ENCODE data around the gene TTC39B.

The TTC39B gene

GRCh38 chr9:15182101-15182551, 124.9 kb downstream of the TTC39B start:
- TF ChIP-seq, protein P1, sequence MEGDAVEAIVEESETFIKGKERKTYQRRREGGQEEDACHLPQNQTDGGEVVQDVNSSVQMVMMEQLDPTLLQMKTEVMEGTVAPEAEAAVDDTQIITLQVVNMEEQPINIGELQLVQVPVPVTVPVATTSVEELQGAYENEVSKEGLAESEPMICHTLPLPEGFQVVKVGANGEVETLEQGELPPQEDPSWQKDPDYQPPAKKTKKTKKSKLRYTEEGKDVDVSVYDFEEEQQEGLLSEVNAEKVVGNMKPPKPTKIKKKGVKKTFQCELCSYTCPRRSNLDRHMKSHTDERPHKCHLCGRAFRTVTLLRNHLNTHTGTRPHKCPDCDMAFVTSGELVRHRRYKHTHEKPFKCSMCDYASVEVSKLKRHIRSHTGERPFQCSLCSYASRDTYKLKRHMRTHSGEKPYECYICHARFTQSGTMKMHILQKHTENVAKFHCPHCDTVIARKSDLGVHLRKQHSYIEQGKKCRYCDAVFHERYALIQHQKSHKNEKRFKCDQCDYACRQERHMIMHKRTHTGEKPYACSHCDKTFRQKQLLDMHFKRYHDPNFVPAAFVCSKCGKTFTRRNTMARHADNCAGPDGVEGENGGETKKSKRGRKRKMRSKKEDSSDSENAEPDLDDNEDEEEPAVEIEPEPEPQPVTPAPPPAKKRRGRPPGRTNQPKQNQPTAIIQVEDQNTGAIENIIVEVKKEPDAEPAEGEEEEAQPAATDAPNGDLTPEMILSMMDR (conservative IDR thresholded peaks at IDR 0.05; ENCODE audit: low read depth, low read length) = no peak
- no peak for DNase-seq (ENCODE audit: low read depth)

GRCh38 chr9:15180124-15180523, 126.9 kb downstream of the TTC39B start:
- H3K4me3 ChIP-seq (ENCODE audit: low read length) = no peak overlapping the region
- no peak for DNase-seq (ENCODE audit: low read depth)
- TF ChIP-seq, protein P1 (conservative IDR thresholded peaks at IDR 0.05; ENCODE audit: low read depth, low read length) = no peak

More at GRCh38 chr9:15182101-15182551, 124.9 kb downstream of the TTC39B start:
- no peak overlapping the region for H3K4me3 ChIP-seq (ENCODE audit: low read length)

GRCh38 chr9:15178631-15179030, 128.4 kb downstream of the TTC39B start:
- no peak for DNase-seq (ENCODE audit: low read depth)
- H3K4me3 ChIP-seq (ENCODE audit: low read length) = no peak overlapping the region
- TF ChIP-seq, protein P1 (conservative IDR thresholded peaks at IDR 0.05; ENCODE audit: low read depth, low read length) = no peak

- no peak overlapping the region for H3K4me3 ChIP-seq (ENCODE audit: low read length)
Observed at GRCh38 chr9:15176836-15177235, 130.2 kb downstream of the TTC39B start.

GRCh38 chr9:15163931-15164330, 143.1 kb downstream of the TTC39B start:
- no peak for DNase-seq (ENCODE audit: low read depth)
- TF ChIP-seq, protein P1 (conservative IDR thresholded peaks at IDR 0.05; ENCODE audit: low read depth, low read length) = no peak

More at GRCh38 chr9:15176836-15177235, 130.2 kb downstream of the TTC39B start:
- no peak for DNase-seq (ENCODE audit: low read depth)
- TF ChIP-seq, protein P1 (conservative IDR thresholded peaks at IDR 0.05; ENCODE audit: low read depth, low read length) = no peak

GRCh38 chr9:15161753-15162152, 145.3 kb downstream of the TTC39B start:
- TF ChIP-seq, protein P1 (conservative IDR thresholded peaks at IDR 0.05; ENCODE audit: low read depth, low read length) = no peak
- no peak for DNase-seq (ENCODE audit: low read depth)
- H3K4me3 ChIP-seq (ENCODE audit: low read length) = no peak overlapping the region

More at GRCh38 chr9:15163931-15164330, 143.1 kb downstream of the TTC39B start:
- H3K4me3 ChIP-seq (ENCODE audit: low read length) = no peak overlapping the region

GRCh38 chr9:15160673-15161072, 146.3 kb downstream of the TTC39B start:
- TF ChIP-seq, protein P1 (conservative IDR thresholded peaks at IDR 0.05; ENCODE audit: low read depth, low read length) = no peak
- H3K4me3 ChIP-seq (ENCODE audit: low read length) = no peak overlapping the region
- DNase-seq (ENCODE audit: low read depth) = no peak
